ENCODE data around the gene IL12RB2.
"Not testable (repeated sequence)": the region's sequence is repeated elsewhere in the genome, so short reads cannot be mapped to it uniquely, and the experiment has no call there.

Gene IL12RB2

DNA sequence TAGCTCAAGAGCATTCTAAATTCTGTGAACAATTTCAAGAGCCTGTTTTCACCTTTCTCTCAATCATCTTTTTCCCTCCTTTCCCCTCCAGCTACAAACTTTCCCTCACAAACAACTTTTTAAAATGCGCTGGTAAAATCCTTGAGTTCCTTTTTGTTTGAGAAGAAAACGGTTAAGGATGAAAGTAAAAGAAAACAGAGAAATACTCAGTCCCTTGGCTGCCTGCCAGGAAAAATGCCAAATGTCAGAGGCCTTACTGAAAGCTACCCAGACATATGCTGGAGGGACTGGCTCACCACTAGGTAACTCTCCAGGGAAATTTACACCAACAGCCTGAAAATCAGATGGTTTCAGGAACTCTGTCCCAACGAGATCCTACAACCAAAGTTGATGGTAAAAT lies 133.5 kb downstream of the IL12RB2 start:
- Mint-ChIP-seq H3K27me3 (ENCODE audit: low read depth) (no peaks in the 10 kb centered on the region), H3K4me1 (peaks cover 47% of the 10 kb centered on the region), H3K36me3 (ENCODE audit: low read depth) (no peaks in the 10 kb centered on the region), H3K9me3 (no peaks in the 10 kb centered on the region), H3K27ac (peak overlapping the region; percentile 76 to 94 (median 81)), H3K4me3 (no peak overlapping the region)
- TF ChIP-seq, protein P1, sequence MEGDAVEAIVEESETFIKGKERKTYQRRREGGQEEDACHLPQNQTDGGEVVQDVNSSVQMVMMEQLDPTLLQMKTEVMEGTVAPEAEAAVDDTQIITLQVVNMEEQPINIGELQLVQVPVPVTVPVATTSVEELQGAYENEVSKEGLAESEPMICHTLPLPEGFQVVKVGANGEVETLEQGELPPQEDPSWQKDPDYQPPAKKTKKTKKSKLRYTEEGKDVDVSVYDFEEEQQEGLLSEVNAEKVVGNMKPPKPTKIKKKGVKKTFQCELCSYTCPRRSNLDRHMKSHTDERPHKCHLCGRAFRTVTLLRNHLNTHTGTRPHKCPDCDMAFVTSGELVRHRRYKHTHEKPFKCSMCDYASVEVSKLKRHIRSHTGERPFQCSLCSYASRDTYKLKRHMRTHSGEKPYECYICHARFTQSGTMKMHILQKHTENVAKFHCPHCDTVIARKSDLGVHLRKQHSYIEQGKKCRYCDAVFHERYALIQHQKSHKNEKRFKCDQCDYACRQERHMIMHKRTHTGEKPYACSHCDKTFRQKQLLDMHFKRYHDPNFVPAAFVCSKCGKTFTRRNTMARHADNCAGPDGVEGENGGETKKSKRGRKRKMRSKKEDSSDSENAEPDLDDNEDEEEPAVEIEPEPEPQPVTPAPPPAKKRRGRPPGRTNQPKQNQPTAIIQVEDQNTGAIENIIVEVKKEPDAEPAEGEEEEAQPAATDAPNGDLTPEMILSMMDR (IDR thresholded peaks at IDR 0.05; ENCODE audit: unreplicated experiment in 3 of 3): no peak

DNA sequence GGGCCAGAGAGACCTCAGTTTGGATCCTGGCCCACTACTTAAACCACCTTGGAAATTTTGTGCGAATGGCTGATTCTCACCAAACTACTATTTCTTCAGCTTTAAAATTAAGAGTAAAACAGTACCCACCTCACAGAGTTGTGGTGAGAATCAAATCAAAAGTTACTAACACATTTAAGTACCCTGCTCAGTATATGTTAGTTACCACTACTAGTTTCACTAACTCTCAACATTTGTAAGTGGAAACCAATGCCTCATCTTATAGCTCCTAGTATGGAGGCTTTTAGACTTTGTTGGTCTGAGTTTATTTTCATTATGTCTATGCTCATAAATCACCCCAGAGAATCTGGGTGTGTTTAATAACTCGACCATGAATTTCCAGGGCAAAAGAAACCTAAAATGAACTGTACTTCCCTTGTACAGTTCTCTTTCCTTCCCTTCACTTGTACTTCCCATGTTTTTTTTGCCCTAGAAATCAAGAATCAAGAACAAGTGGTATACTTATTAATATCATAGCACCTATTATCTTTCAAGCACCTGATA lies 134.1 kb downstream of the IL12RB2 start:
- TF ChIP-seq, protein P1 (IDR thresholded peaks at IDR 0.05; ENCODE audit: unreplicated experiment in 3 of 3): no peak

DNA sequence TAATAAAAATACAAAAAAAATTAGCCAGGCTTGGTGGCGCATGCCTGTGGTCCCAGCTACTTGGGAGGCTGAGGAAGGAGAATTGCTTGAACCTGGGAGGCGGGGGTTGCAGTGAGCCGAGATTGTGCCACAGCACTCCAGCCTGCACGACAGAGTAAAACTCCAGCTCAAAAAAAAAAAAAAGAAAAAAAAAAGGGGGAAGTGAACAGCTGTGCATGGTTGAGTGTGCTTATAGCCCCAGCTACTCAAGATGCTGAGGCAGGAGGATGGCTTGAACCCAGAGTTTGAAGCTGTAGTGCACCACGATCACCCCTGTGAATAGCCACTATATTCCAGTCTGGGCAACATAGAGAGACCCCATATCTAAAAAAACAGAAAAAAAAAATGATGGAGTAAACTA lies 138.3 kb downstream of the IL12RB2 start:
- not testable (repeated sequence) for H3K4me3 Mint-ChIP-seq; H3K27me3 Mint-ChIP-seq (ENCODE audit: low read depth); H3K36me3 Mint-ChIP-seq (ENCODE audit: low read depth); H3K9me3 Mint-ChIP-seq; H3K27ac Mint-ChIP-seq
- peaks cover 18% of the 10 kb centered on the region for H3K4me1 Mint-ChIP-seq

More for the DNA sequence above, 134.1 kb downstream of the IL12RB2 start:
- no peak overlapping the region for H3K4me3 Mint-ChIP-seq
- no peaks in the 10 kb centered on the region for H3K9me3 Mint-ChIP-seq
- no peaks in the 10 kb centered on the region for H3K36me3 Mint-ChIP-seq (ENCODE audit: low read depth)
- H3K4me1 Mint-ChIP-seq: peaks cover 43% of the 10 kb centered on the region
- peak overlapping the region; percentile 76 to 94 (median 91) for H3K27ac Mint-ChIP-seq
- no peaks in the 10 kb centered on the region for H3K27me3 Mint-ChIP-seq (ENCODE audit: low read depth)
